ENCODE results near the gene IFNLR1. TPM values are rescaled to one million over a fixed set of nuclear protein-coding genes. Genes with fewer than 3 reads are reported as not detected.

The IFNLR1 gene
- polyA plus RNA-seq (2012; ENCODE audit: insufficient read length, low read depth), result not detected

GRCh38 chr1:24186993-24187790, at the start of gene IFNLR1:
TSS of gene IFNLR1 (minus strand) at chr1:24187289. CDS start at chr1:24187248, 41 bp downstream.
- TF ChIP-seq SIN3A (IDR thresholded peaks at IDR 0.05; ENCODE audit: borderline replicate concordance, insufficient read depth, low read length) (no peak), FOXP2 (optimal IDR thresholded peaks at IDR 0.05; ENCODE audit: borderline replicate concordance, extremely low read depth, extremely low read length, insufficient read depth) (no peak), POLR2AphosphoS5 (IDR thresholded peaks at IDR 0.05; ENCODE audit: low read depth, low read length) (no peak), TAF1 (IDR thresholded peaks at IDR 0.05; ENCODE audit: borderline replicate concordance, insufficient read depth, low read length) (no peak), REST (IDR thresholded peaks at IDR 0.05; ENCODE audit: insufficient read depth in 1 of 2, low read depth in 2 of 2, low read length in 2 of 2) (no peak)

DNA sequence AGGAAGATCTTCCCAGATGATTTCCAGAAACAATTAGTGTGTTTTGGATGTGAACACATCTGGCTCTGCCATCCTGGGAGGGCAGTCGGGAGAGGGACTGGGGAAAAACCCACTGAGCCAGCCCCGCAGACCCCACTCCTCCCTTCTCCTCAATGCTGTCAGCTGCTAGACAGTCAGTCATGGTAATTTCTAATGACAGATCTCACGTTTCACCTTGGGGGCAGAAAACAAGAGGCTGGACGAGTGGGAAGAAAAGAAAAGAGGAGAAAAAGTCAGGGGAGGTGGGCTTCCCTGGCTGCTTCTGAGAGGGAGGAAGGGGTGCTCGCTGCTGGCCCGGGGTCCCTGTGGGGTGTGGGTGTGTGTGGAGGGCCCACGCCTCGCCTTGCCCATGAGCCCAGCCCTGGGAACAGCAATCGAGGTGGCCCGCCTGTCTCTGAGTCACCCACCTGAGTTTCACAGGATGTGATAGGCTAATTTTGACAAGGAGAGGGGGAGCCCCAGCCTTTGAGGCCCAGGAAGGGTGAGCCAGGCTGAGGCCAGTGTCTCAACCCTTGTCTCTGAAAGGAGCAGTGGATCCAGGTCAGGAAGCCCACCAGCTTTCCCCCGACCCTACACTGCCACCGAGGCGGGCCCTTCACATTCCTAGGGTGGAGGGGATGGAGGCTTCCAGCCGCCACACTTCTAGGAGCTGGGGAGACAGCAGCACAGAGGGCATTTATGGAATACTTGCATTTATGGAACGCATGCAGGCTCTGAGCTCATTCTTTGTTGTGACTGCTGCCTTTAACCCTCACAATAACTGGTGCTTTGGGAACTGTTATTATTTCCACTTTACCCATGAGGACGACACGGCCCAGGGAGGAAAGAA, 49.1 kb upstream of the IFNLR1 start:
- TF ChIP-seq SIN3A (IDR thresholded peaks at IDR 0.05; ENCODE audit: borderline replicate concordance, insufficient read depth, low read length) (no peak), REST (IDR thresholded peaks at IDR 0.05; ENCODE audit: insufficient read depth in 1 of 2, low read depth in 2 of 2, low read length in 2 of 2) (no peak), POLR2AphosphoS5 (IDR thresholded peaks at IDR 0.05; ENCODE audit: low read depth, low read length) (no peak), FOXP2 (optimal IDR thresholded peaks at IDR 0.05; ENCODE audit: borderline replicate concordance, extremely low read depth, extremely low read length, insufficient read depth) (no peak), TAF1 (IDR thresholded peaks at IDR 0.05; ENCODE audit: borderline replicate concordance, insufficient read depth, low read length) (no peak)

- no peak for TF ChIP-seq TAF1 (IDR thresholded peaks at IDR 0.05; ENCODE audit: borderline replicate concordance, insufficient read depth, low read length)
- no peak for TF ChIP-seq POLR2AphosphoS5 (IDR thresholded peaks at IDR 0.05; ENCODE audit: low read depth, low read length)
- no peak for TF ChIP-seq SIN3A (IDR thresholded peaks at IDR 0.05; ENCODE audit: borderline replicate concordance, insufficient read depth, low read length)
- no peak for TF ChIP-seq REST (IDR thresholded peaks at IDR 0.05; ENCODE audit: insufficient read depth in 1 of 2, low read depth in 2 of 2, low read length in 2 of 2)
- TF ChIP-seq FOXP2 (optimal IDR thresholded peaks at IDR 0.05; ENCODE audit: borderline replicate concordance, extremely low read depth, extremely low read length, insufficient read depth), result no peak
These were observed 46.9 kb upstream of the IFNLR1 start for GRCh38 chr1:24233684-24234600.

GRCh38 chr1:24231701-24232100, 44.6 kb upstream of the IFNLR1 start:
- no peak for TF ChIP-seq TAF1 (IDR thresholded peaks at IDR 0.05; ENCODE audit: borderline replicate concordance, insufficient read depth, low read length)
- no peak for TF ChIP-seq POLR2AphosphoS5 (IDR thresholded peaks at IDR 0.05; ENCODE audit: low read depth, low read length)
- no peak for TF ChIP-seq SIN3A (IDR thresholded peaks at IDR 0.05; ENCODE audit: borderline replicate concordance, insufficient read depth, low read length)
- TF ChIP-seq REST (IDR thresholded peaks at IDR 0.05; ENCODE audit: insufficient read depth in 1 of 2, low read depth in 2 of 2, low read length in 2 of 2), result no peak
- TF ChIP-seq FOXP2 (optimal IDR thresholded peaks at IDR 0.05; ENCODE audit: borderline replicate concordance, extremely low read depth, extremely low read length, insufficient read depth), result no peak

Measured in PFSK-1 (cell line).